ENCODE results near the gene XRRA1. TPM values are rescaled to one million over a fixed set of nuclear protein-coding genes. Genes with fewer than 3 reads are reported as not detected.

XRRA1 gene
- total and polyA plus RNA-seq, 3 experiments from 2014 or later = 7.1 to 32.9 (median 28.4) TPM

DNA sequence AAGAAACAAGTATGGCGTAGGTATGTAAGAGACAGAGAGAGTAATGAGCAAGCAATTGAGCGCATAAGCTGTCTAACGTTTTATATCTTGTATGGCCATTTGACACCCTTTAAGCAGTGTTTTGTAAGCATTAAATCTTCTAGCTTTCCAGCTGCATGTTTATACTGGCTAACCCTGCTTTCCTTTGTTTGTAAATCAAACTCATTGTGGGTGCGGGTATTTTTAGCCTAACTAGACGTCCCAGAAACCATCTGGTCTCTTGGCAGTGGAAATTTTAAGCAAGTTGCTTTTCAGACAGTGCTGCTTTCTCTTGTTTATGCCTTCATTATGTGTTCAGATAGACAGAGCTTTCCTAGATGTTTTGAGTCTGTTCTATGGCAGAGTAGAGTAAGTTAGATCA lies 126.7 kb downstream of the XRRA1 start:
- ChIA-PET POLR2A (no interaction called here), CTCF (no interaction called here)
- Mint-ChIP-seq H3K4me1 (peaks cover 33 to 61% (median 46%) of the 10 kb centered on the region in 3 donors), H3K9me3 (peaks cover 6 to 31% (median 27%) of the 10 kb centered on the region in 5 donors), H3K27ac (no peak overlapping the region), H3K4me3 (no peak overlapping the region), H3K36me3 (peaks cover 43 to 90% (median 52%) of the 10 kb centered on the region in 3 donors), H3K27me3 (no peaks in the 10 kb centered on the region)
- Histone ChIP-seq H3K4me3 (ENCODE audit: low read length) (no peak overlapping the region), H3K27me3 (ENCODE audit: insufficient read depth, low read length, poor library complexity, severe bottlenecking) (no peaks in the 10 kb centered on the region), H3K36me3 (ENCODE audit: insufficient read depth, low read length) (peaks cover 25% of the 10 kb centered on the region), H3K27ac (ENCODE audit: low read depth, low read length) (no peak overlapping the region), H3K9me3 (ENCODE audit: low read length) (peaks cover 7% of the 10 kb centered on the region), H3K4me1 (ENCODE audit: insufficient read depth, low read length) (peaks cover 13% of the 10 kb centered on the region)
- no peak for DNase-seq

DNA sequence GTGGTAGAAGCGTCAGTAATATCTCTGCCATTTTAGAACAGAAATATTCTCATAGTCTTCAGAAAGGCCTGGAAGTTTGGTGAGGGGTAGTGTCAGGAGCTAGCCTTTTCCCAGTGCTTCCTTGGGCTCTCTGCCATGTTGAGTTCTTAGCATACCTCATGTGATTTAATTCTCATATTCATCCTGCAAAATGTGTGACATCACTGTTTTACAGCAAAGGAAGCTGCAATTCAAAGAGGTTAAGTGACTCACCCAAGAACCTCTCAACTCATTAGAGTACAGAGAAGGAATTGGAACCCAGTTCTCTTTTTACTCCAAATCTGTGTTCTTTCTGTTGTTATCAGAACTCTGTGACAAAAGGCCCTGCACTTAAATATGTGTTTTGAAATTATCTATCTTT lies 128.1 kb downstream of the XRRA1 start:
- no peaks in the 10 kb centered on the region for H3K27me3 Mint-ChIP-seq
- H3K4me1 Mint-ChIP-seq = peaks cover 42 to 71% (median 59%) of the 10 kb centered on the region in 3 donors
- no peak overlapping the region for H3K4me3 Mint-ChIP-seq
- no peak for DNase-seq
- Histone ChIP-seq H3K36me3 (ENCODE audit: insufficient read depth, low read length) (peaks cover 25% of the 10 kb centered on the region), H3K27me3 (ENCODE audit: insufficient read depth, low read length, poor library complexity, severe bottlenecking) (no peaks in the 10 kb centered on the region), H3K9me3 (ENCODE audit: low read length) (no peaks in the 10 kb centered on the region), H3K4me1 (ENCODE audit: insufficient read depth, low read length) (peaks cover 13% of the 10 kb centered on the region), H3K27ac (ENCODE audit: low read depth, low read length) (no peak overlapping the region), H3K4me3 (ENCODE audit: low read length) (no peak overlapping the region)
- H3K9me3 Mint-ChIP-seq = peaks cover 4 to 21% (median 16%) of the 10 kb centered on the region in 5 donors
- POLR2A ChIA-PET = no interaction called here
- peaks cover 50 to 88% (median 50%) of the 10 kb centered on the region in 3 donors for H3K36me3 Mint-ChIP-seq
- CTCF ChIA-PET = interaction anchor here (1.0 kb wide), 1 partner anchor 18 kb away, joined by 3 read pairs; no protein-coding TSS in a partner anchor
- H3K27ac Mint-ChIP-seq = peak overlapping the region in 3 of 8 donors; percentile 21 to 32 (median 21)

DNA sequence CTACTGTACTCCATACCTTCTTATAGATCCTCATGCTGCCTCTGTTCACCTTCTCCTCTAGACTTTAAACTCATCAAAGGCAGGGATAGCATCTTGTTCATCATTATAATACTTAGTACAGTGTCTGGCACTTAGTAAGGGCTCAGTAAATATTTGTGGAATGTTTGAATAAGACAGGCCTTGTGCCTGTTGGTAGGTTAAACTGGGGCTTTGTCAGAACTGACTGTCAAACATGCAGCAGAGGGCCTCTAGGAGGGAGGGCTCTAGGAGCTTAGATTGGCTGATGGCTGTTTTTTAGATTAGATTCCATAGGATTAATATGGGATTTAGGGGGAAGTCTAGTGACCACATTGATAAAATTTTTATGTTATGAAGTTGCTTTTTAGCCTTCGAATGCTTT lies 129.5 kb downstream of the XRRA1 start:
- Mint-ChIP-seq H3K27me3 (no peaks in the 10 kb centered on the region), H3K4me1 (peaks cover 42 to 68% (median 61%) of the 10 kb centered on the region in 3 donors), H3K36me3 (peaks cover 40 to 82% (median 42%) of the 10 kb centered on the region in 3 donors), H3K4me3 (no peak overlapping the region), H3K9me3 (peaks cover 4 to 9% (median 8%) of the 10 kb centered on the region in 5 donors), H3K27ac (peak overlapping the region in 4 of 8 donors; percentile 4 to 88 (median 20))
- peaks cover 20% of the 10 kb centered on the region for H3K36me3 ChIP-seq (ENCODE audit: insufficient read depth, low read length)
- no peak for DNase-seq
- H3K4me3 ChIP-seq (ENCODE audit: low read length) = no peak overlapping the region
- no peaks in the 10 kb centered on the region for H3K9me3 ChIP-seq (ENCODE audit: low read length)
- H3K27me3 ChIP-seq (ENCODE audit: insufficient read depth, low read length, poor library complexity, severe bottlenecking) = no peaks in the 10 kb centered on the region
- peaks cover 13% of the 10 kb centered on the region for H3K4me1 ChIP-seq (ENCODE audit: insufficient read depth, low read length)
- ChIA-PET CTCF (interaction anchor here (1.0 to 1.1 kb wide), 2 partner anchors 40 to 80 kb away, joined by 3 to 4 read pairs; no protein-coding TSS in a partner anchor), POLR2A (no interaction called here)
- H3K27ac ChIP-seq (ENCODE audit: low read depth, low read length) = no peak overlapping the region

DNA sequence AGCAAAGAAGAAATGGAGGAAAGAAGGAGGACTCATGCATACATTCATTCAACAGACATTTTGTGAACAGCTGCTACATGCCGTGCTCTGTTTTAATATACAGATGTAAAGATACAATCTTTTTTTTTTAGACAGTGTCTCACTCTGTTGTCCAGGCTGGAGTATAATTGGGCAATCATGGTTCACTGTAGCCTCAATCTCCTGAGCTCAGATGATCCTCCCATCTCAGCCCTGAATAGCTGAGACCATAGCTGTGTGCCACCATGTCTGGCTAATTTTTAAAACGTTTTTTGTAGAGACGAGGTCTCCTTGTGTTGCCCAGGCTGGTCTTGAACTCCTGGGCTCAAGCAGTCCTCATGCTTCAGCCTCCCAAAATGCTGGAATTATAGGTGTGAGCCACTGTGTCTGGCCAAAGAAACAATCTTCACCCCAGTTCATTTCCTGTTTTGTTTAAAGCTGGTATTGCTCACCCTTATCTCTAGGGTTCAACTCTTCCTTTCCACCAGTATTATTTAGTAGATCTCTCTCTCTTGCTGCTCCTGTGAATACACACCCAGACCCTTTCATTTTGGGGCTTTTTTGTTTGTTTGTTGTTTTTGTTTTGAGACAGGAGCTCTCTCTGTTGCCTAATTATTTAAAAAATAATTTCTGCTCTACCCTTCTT lies 130.5 kb downstream of the XRRA1 start:
- peaks cover 18% of the 10 kb centered on the region for H3K36me3 ChIP-seq (ENCODE audit: insufficient read depth, low read length)

DNA sequence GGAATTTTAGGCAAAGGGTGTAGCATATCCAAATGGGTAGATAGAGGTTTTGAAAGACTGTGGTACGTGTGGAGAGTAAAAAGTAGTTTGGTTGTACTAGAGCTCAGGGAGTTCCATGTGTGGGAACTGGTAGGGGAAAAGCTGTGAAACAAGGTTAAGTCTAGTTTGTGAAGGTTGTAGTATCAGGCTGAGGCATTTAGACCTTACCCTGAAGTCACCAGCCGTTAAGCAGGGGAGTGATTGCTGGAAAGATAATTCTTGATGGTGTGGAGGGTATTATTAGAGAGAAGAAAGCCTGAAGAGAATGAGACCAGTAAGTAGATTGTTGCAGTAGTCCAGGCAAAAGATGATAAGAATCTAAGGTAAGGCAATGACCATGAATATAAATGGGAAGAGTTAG lies 132.2 kb downstream of the XRRA1 start:
- ChIA-PET CTCF (no interaction called here), POLR2A (no interaction called here)
- no peaks in the 10 kb centered on the region for H3K9me3 Mint-ChIP-seq
- Histone ChIP-seq H3K36me3 (ENCODE audit: insufficient read depth, low read length) (peaks cover 14% of the 10 kb centered on the region), H3K27me3 (ENCODE audit: insufficient read depth, low read length, poor library complexity, severe bottlenecking) (no peaks in the 10 kb centered on the region), H3K4me3 (ENCODE audit: low read length) (no peak overlapping the region), H3K4me1 (ENCODE audit: insufficient read depth, low read length) (peaks cover 13% of the 10 kb centered on the region), H3K27ac (ENCODE audit: low read depth, low read length) (no peak overlapping the region), H3K9me3 (ENCODE audit: low read length) (no peaks in the 10 kb centered on the region)
- no peaks in the 10 kb centered on the region for H3K27me3 Mint-ChIP-seq
- peaks cover 23 to 71% (median 33%) of the 10 kb centered on the region in 3 donors for H3K36me3 Mint-ChIP-seq
- peaks cover 42 to 62% (median 61%) of the 10 kb centered on the region in 3 donors for H3K4me1 Mint-ChIP-seq
- DNase-seq = no peak
- peak overlapping the region in 4 of 8 donors; percentile 5 to 57 (median 18) for H3K27ac Mint-ChIP-seq
- no peak overlapping the region for H3K4me3 Mint-ChIP-seq

More for the DNA sequence above, 130.5 kb downstream of the XRRA1 start:
- Mint-ChIP-seq H3K4me3 (peak overlapping the region in 3 of 7 donors; percentile 4 to 48 (median 39)), H3K27ac (peak overlapping the region; percentile 30 to 96 (median 65)), H3K4me1 (peaks cover 42 to 64% (median 61%) of the 10 kb centered on the region in 3 donors), H3K27me3 (no peaks in the 10 kb centered on the region), H3K36me3 (peaks cover 30 to 74% (median 34%) of the 10 kb centered on the region in 3 donors), H3K9me3 (no peaks in the 10 kb centered on the region)
- H3K27ac ChIP-seq (ENCODE audit: low read depth, low read length) = no peak overlapping the region
- H3K4me3 ChIP-seq (ENCODE audit: low read length) = no peak overlapping the region
- peaks cover 13% of the 10 kb centered on the region for H3K4me1 ChIP-seq (ENCODE audit: insufficient read depth, low read length)
- no peak for DNase-seq
- POLR2A ChIA-PET = interaction anchor here (0.6 to 0.7 kb wide), 2 partner anchors 421 to 931 kb away, joined by 3 to 4 read pairs; no protein-coding TSS in a partner anchor
- CTCF ChIA-PET = no interaction called here
- H3K27me3 ChIP-seq (ENCODE audit: insufficient read depth, low read length, poor library complexity, severe bottlenecking) = no peaks in the 10 kb centered on the region
- no peaks in the 10 kb centered on the region for H3K9me3 ChIP-seq (ENCODE audit: low read length)

DNA sequence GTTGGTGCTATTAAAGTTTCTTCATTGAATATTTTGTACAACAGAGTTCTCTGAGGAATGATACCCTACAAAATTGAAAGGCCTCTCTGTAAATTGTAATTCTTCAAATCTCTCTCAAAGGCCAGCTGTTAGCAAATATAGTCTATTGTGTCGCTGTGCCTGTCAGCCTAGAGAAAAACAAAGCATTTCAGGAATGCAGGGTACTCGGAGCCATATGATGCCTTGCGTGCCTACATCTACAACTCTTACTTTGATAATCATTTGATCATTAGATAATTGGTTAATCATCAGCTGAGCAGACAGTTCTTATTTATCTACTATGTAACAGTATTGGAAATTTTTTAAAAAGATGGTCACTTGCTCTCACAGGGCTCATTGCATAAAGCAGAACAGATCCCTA lies 132.9 kb downstream of the XRRA1 start:
- peaks cover 14% of the 10 kb centered on the region for H3K36me3 ChIP-seq (ENCODE audit: insufficient read depth, low read length)

DNA sequence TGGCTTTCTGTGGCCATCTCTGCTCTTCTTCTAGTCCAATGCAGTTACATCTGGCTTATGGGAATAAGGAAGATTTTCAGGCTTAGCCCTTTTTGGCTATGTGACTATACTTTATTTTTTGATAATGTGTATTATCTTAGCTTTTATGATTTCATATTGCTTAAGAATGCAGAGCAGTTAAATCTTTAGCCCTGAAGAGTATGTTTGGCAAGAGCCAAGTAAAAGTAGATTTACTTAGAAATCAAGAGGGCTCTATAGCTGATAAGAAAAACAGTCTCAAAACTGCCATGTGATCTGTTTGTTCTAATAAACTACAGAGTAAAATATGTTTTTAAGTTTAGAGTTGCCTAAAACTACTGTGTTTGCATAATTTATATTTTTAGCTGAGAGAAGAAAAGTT lies 139.1 kb downstream of the XRRA1 start:
- Mint-ChIP-seq H3K4me1 (peaks cover 28 to 65% (median 38%) of the 10 kb centered on the region in 3 donors), H3K27ac (peak overlapping the region in 2 of 8 donors; percentile 9 to 44), H3K27me3 (no peaks in the 10 kb centered on the region), H3K36me3 (peaks cover 1 to 40% (median 9%) of the 10 kb centered on the region in 3 donors), H3K4me3 (no peak overlapping the region), H3K9me3 (no peaks in the 10 kb centered on the region)
- Histone ChIP-seq H3K4me1 (ENCODE audit: insufficient read depth, low read length) (no peaks in the 10 kb centered on the region), H3K9me3 (ENCODE audit: low read length) (no peaks in the 10 kb centered on the region), H3K36me3 (ENCODE audit: insufficient read depth, low read length) (no peaks in the 10 kb centered on the region), H3K4me3 (ENCODE audit: low read length) (no peak overlapping the region), H3K27me3 (ENCODE audit: insufficient read depth, low read length, poor library complexity, severe bottlenecking) (no peaks in the 10 kb centered on the region), H3K27ac (ENCODE audit: low read depth, low read length) (no peak overlapping the region)
- CTCF ChIA-PET = no interaction called here
- POLR2A ChIA-PET = no interaction called here
- DNase-seq = no peak

More for the DNA sequence above, 132.9 kb downstream of the XRRA1 start:
- H3K4me3 ChIP-seq (ENCODE audit: low read length) = no peak overlapping the region
- no peaks in the 10 kb centered on the region for H3K27me3 ChIP-seq (ENCODE audit: insufficient read depth, low read length, poor library complexity, severe bottlenecking)
- Mint-ChIP-seq H3K27ac (peak overlapping the region in 1 of 8 donors; percentile 18), H3K9me3 (no peaks in the 10 kb centered on the region), H3K36me3 (peaks cover 22 to 70% (median 31%) of the 10 kb centered on the region in 3 donors), H3K27me3 (no peaks in the 10 kb centered on the region), H3K4me1 (peaks cover 40 to 63% (median 56%) of the 10 kb centered on the region in 3 donors), H3K4me3 (no peak overlapping the region)
- ChIA-PET POLR2A (no interaction called here), CTCF (no interaction called here)
- no peaks in the 10 kb centered on the region for H3K9me3 ChIP-seq (ENCODE audit: low read length)
- H3K4me1 ChIP-seq (ENCODE audit: insufficient read depth, low read length) = peaks cover 13% of the 10 kb centered on the region
- DNase-seq = no peak
- H3K27ac ChIP-seq (ENCODE audit: low read depth, low read length) = no peak overlapping the region

DNA sequence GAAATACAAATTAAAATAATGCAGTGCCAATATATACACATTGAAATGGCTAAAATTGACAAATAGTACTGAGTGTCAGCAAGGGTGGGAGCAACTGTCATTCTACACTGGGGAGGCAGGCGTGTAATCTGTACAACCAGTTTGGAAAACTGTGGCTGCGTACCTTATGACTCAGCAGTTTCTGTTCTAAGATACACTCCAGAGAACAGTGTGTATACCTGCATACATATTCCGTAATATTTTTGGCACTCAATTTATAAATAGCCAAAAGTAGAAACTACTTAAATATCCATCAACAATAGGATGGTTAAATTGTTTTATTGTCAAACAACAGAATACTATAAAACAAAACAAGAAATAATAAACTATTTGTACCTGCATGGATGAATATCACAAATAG lies 142.6 kb downstream of the XRRA1 start:
- Histone ChIP-seq H3K27ac (ENCODE audit: low read depth, low read length) (no peak overlapping the region), H3K4me1 (ENCODE audit: insufficient read depth, low read length) (no peaks in the 10 kb centered on the region), H3K9me3 (ENCODE audit: low read length) (no peaks in the 10 kb centered on the region), H3K4me3 (ENCODE audit: low read length) (no peak overlapping the region), H3K36me3 (ENCODE audit: insufficient read depth, low read length) (no peaks in the 10 kb centered on the region), H3K27me3 (ENCODE audit: insufficient read depth, low read length, poor library complexity, severe bottlenecking) (no peaks in the 10 kb centered on the region)
- H3K27ac Mint-ChIP-seq = peak overlapping the region in 1 of 8 donors; percentile 47
- H3K36me3 Mint-ChIP-seq = peaks cover 0 to 31% (median 8%) of the 10 kb centered on the region in 3 donors
- H3K27me3 Mint-ChIP-seq = no peaks in the 10 kb centered on the region
- no peak for DNase-seq
- H3K9me3 Mint-ChIP-seq = no peaks in the 10 kb centered on the region
- H3K4me3 Mint-ChIP-seq = no peak overlapping the region
- ChIA-PET POLR2A (no interaction called here), CTCF (no interaction called here)
- peaks cover 34 to 76% (median 53%) of the 10 kb centered on the region in 3 donors for H3K4me1 Mint-ChIP-seq

Data from CD8-positive, alpha-beta memory T cell (primary cell).